HG03280 (cell line): Measurements from ENCODE around the gene GBA3.

ENCODE experiments used
- ATAC-seq: cut with Tn5 transposase; IDR thresholded peaks from one replicate; pipeline ENCODE4 v1.9.1; 2021; ENCODE audit warnings: mild to moderate bottlenecking, moderate library complexity; ENCODE audit not compliant: unreplicated experiment

GBA3 gene

GRCh38 chr4:22778547-22779163 is 85.9 kb downstream of the GBA3 start:
- no peak for ATAC-seq

GRCh38 chr4:22780317-22780716 is 87.6 kb downstream of the GBA3 start:
- ATAC-seq, result no peak

GRCh38 chr4:22780797-22781196 is 88.1 kb downstream of the GBA3 start:
- no peak for ATAC-seq

GRCh38 chr4:22787753-22788375 is 95.1 kb downstream of the GBA3 start:
- no peak for ATAC-seq

GRCh38 chr4:22790631-22791030 is 97.9 kb downstream of the GBA3 start:
- ATAC-seq, result no peak

GRCh38 chr4:22794732-22795131 is 102.0 kb downstream of the GBA3 start:
- ATAC-seq, result no peak

GRCh38 chr4:22801391-22801790 is 108.7 kb downstream of the GBA3 start:
- no peak for ATAC-seq

GRCh38 chr4:22802876-22803275 is 110.1 kb downstream of the GBA3 start:
- ATAC-seq, result no peak

GRCh38 chr4:22803512-22803911 is 110.8 kb downstream of the GBA3 start:
- no peak for ATAC-seq

- no peak for ATAC-seq
Measured at GRCh38 chr4:22814906-22815305, 122.2 kb downstream of the GBA3 start.

GRCh38 chr4:22824091-22824490 is 131.4 kb downstream of the GBA3 start:
- no peak for ATAC-seq

- ATAC-seq, result no peak
Measured at GRCh38 chr4:22842360-22843018, 149.8 kb downstream of the GBA3 start.

GRCh38 chr4:22848332-22848731 is 155.6 kb downstream of the GBA3 start:
- no peak for ATAC-seq

GRCh38 chr4:22850055-22850454 is 157.3 kb downstream of the GBA3 start:
- no peak for ATAC-seq

GRCh38 chr4:22850630-22851029 is 157.9 kb downstream of the GBA3 start:
- ATAC-seq, result peak; percentile 59

- no peak for ATAC-seq
Measured at GRCh38 chr4:22857411-22857810, 164.7 kb downstream of the GBA3 start.

GRCh38 chr4:22859318-22859717 is 166.6 kb downstream of the GBA3 start:
- ATAC-seq, result no peak
